GM12878 (cell line): ENCODE measurements around the gene NTF3. TPM values are rescaled to one million over a fixed set of nuclear protein-coding genes. Genes with fewer than 3 reads are reported as not detected.

Source experiments
- ATAC-seq: fragments of 200-7000 bp; cut with Tn5 transposase; 3 replicates; pipeline ENCODE4 v1.9.1; 2020; ENCODE audit warnings: mild to moderate bottlenecking, moderate library complexity
- BruUV-seq: library from RNA; stranded (reverse); fragments of 400-500 nt; replicated peaks from 2 replicates; lab custom pipeline; 2021; lab: Mats Ljungman, UMichigan
- CTCF ChIA-PET: fragments of 300-600 bp; sonication (Branson Sonifier 250); formaldehyde crosslinking; extraction: SDS; loops from one replicate; lab custom pipeline; 2021; ENCODE audit warnings: inconsistent platforms; lab: Yijun Ruan, JAX
- POLR2A ChIA-PET: fragments of 350-600 bp; formaldehyde crosslinking; extraction: SDS; loops from one replicate; lab custom pipeline; 2021; ENCODE audit warnings: inconsistent platforms; lab: Charles Lee
- RAD21 ChIA-PET: fragments of 300-600 bp; sonication (Branson Sonifier 250); formaldehyde crosslinking; loops from one replicate; lab custom pipeline; 2023; ENCODE audit warnings: antibody characterized with exemption; ENCODE audit not compliant: unreplicated experiment; lab: Charles Lee
- SMC1A ChIA-PET: fragments of 300-600 bp; sonication (Branson Sonifier 250); formaldehyde crosslinking; loops from one replicate; lab custom pipeline; 2023; ENCODE audit not compliant: unreplicated experiment, uncharacterized antibody; lab: Charles Lee
- DNase-seq: peaks from one replicate; pipeline ENCODE4 v3.0.0-alpha.2; 2011; ENCODE audit warnings: low read depth, low spot score
- FAIRE-seq: peaks from 3 replicates; lab custom pipeline; 2011; peaks lifted over from hg19 to GRCh38; lab: Jason Lieb, UNC
- H2AFZ ChIP-seq: 2 replicates; pipeline ENCODE4 v1.6.0; 2011; ENCODE audit warnings: low read depth, low read length, control low read depth; ENCODE audit not compliant: control insufficient read depth
- H3K27ac ChIP-seq: 2 replicates; pipeline ENCODE4 v1.5.1; 2011; ENCODE audit warnings: control low read depth; ENCODE audit not compliant: control insufficient read depth, insufficient read depth
- H3K27me3 ChIP-seq, 2 experiments: replicated peaks in 1 of 2; 2 replicates each; pipeline versions ENCODE4 v1.6.0 to v1.6.1; 2011; ENCODE audit warnings: low read length in 1 of 2; ENCODE audit not compliant: control insufficient read depth in 2 of 2, insufficient read depth in 2 of 2
- H3K36me3 ChIP-seq, 2 experiments: 2 replicates each; pipeline ENCODE4 v1.5.1; 2011; ENCODE audit warnings: low read length in 1 of 2; ENCODE audit not compliant: control insufficient read depth in 2 of 2, insufficient read depth in 2 of 2
- H3K4me1 ChIP-seq: 2 replicates; pipeline ENCODE4 v1.6.1; 2011; ENCODE audit warnings: mild to moderate bottlenecking, low read length, moderate library complexity, mixed read lengths; ENCODE audit not compliant: control insufficient read depth, insufficient read depth
- H3K4me2 ChIP-seq: 2 replicates; pipeline ENCODE4 v1.6.0; 2011; ENCODE audit warnings: control low read depth; ENCODE audit not compliant: control insufficient read depth, insufficient read depth
- H3K4me3 ChIP-seq: fragments of 200-600 bp; sonication (generic); 2 replicates; pipeline ENCODE4 v1.5.1; 2016
- H3K79me2 ChIP-seq: 2 replicates; pipeline ENCODE4 v1.6.0; 2011; ENCODE audit warnings: low read length; ENCODE audit not compliant: control insufficient read depth, insufficient read depth
- H3K9ac ChIP-seq: 2 replicates; pipeline ENCODE4 v1.8.0; 2011; ENCODE audit warnings: low read length, control low read depth, mixed read lengths; ENCODE audit not compliant: control insufficient read depth, insufficient read depth
- H3K9me3 ChIP-seq: replicated peaks from 3 replicates; pipeline ENCODE4 v1.5.1; 2011; ENCODE audit warnings: mild to moderate bottlenecking, low read length; ENCODE audit not compliant: control insufficient read depth, insufficient read depth
- H4K20me1 ChIP-seq: 2 replicates; pipeline ENCODE4 v1.6.0; 2011; ENCODE audit not compliant: control insufficient read depth, insufficient read depth
- ELK1 ChIP-seq: IDR thresholded peaks from 2 replicates; pipeline ENCODE4 v1.6.1; 2012; ENCODE audit warnings: low read depth, low read length, improper control_type of control experiment
- HDAC6 ChIP-seq: fragments of 200-600 bp; sonication (generic); IDR thresholded peaks from one replicate; pipeline ENCODE4 v1.8.0; 2017; ENCODE audit warnings: antibody characterized with exemption; ENCODE audit not compliant: unreplicated experiment
- IRF5 ChIP-seq: fragments of 450-650 bp; IDR thresholded peaks from 2 replicates; pipeline ENCODE4 v1.6.1; 2017; ENCODE audit warnings: borderline replicate concordance
- NRF1 ChIP-seq: conservative IDR thresholded peaks from 2 replicates; pipeline ENCODE4 v1.6.1; 2011; ENCODE audit warnings: mild to moderate bottlenecking, low read depth, low read length, improper control_type of control experiment
- ZNF217 ChIP-seq: fragments of 450-650 bp; IDR thresholded peaks from 2 replicates; pipeline ENCODE4 v1.6.1; 2017; ENCODE audit warnings: antibody characterized with exemption, mild to moderate bottlenecking
- WGBS: methylation state at CpG from one replicate; pipeline ENCODE4 v1.1.6; 2016; ENCODE audit warnings: low lambda C conversion rate; ENCODE audit not compliant: insufficient replicate concordance, insufficient coverage; ENCODE audit errors: missing lambda C conversion rate; 5-methylcytosine and 5-hydroxymethylcytosine counted together
- in situ Hi-C: fragments of 300-500 bp; cut with MboI; formaldehyde crosslinking; loops from 9 replicates; pipeline ENCODE4 v1.14.3; 2018; ENCODE audit warnings: mixed read lengths
- intact Hi-C: fragments of 100-400 bp; cut with micrococcal nuclease; formaldehyde crosslinking; loops from one replicate; pipeline ENCODE4 v1.14.2; 2022; ENCODE audit not compliant: unreplicated experiment
- polyA plus RNA-seq, 11 experiments: library from polyadenylated mRNA; depleted of rRNA in 4 of 11; unstranded in 6 of 11; stranded (reverse) in 5 of 11; fragments of >200 nt; fragmentation: Nextera tagmentation in 4 of 11; fragmentation: Illumina TruSeq in 1 of 11; extraction: Ambion mirVana in 4 of 11; extraction: Trizol in 1 of 11; gene quantifications; 1 replicate in 1 of 11; 2 replicates in 10 of 11; pipeline versions ENCODE4 v1.2.1 to v1.2.3, GENCODE V29; 2011 to 2016; ENCODE audit warnings: inconsistent platforms in 2 of 11, missing spikeins in 2 of 11, low read depth in 1 of 11
- total RNA-seq, 4 experiments: library from RNA; depleted of rRNA in 3 of 4; stranded (reverse); fragments of >200 nt in 3 of 4; fragmentation: Illumina TruSeq in 1 of 4; extraction: Trizol in 1 of 4; gene quantifications; 2 replicates each; pipeline versions ENCODE4 v1.2.1 to v1.2.3, GENCODE V29; 2013 to 2021
- TF ChIP-seq, protein P1 (sequence below): IDR thresholded peaks from 2 replicates; pipeline ENCODE4 v1.6.1; 2011; ENCODE audit warnings: low read depth, mild to moderate bottlenecking, low read length, moderate library complexity, borderline replicate concordance; ENCODE audit errors: extremely low read depth

The NTF3 gene
- total and polyA plus RNA-seq, 10 of the 15 experiments (the other 5 are each of a cell fraction or from before 2014, with no cell fraction given) = 0.07 TPM; not detected in 9

GRCh38 chr12:5433081-5433844 is 1.4 kb downstream of the NTF3 start (continued):
- TF ChIP-seq NRF1 = no peak

- no peaks in the 10 kb centered on the region for H3K36me3 ChIP-seq
- no peak overlapping the region for H3K9ac ChIP-seq
- no peak overlapping the region for H3K4me3 ChIP-seq
- no peaks in the 10 kb centered on the region for H3K4me1 ChIP-seq
- in situ Hi-C loops (no loop called here), intact Hi-C loops (no loop called here)
- DNase-seq (no peak), ATAC-seq (no peak), FAIRE-seq (no peak)
- H3K27ac ChIP-seq = no peak overlapping the region
- no TSS peak for BruUV-seq
- no peaks in the 10 kb centered on the region for H4K20me1 ChIP-seq
- peaks cover 4 to 12% of the 10 kb centered on the region in 2 experiments for H3K27me3 ChIP-seq
- no peaks in the 10 kb centered on the region for H3K9me3 ChIP-seq
- no peak overlapping the region for H3K4me2 ChIP-seq
- RAD21 ChIA-PET = no interaction called here
- POLR2A ChIA-PET = no interaction called here
- CTCF ChIA-PET = no interaction called here
- SMC1A ChIA-PET = no interaction called here
- H2AFZ ChIP-seq = no peak overlapping the region
- H3K79me2 ChIP-seq = no peaks in the 10 kb centered on the region
- 34% methylated on average over 15 of the region's 15 CpGs for WGBS
- TF ChIP-seq IRF5 (no peak), HDAC6 (no peak), ELK1 (no peak), ZNF217 (no peak)
- TF ChIP-seq, protein P1, sequence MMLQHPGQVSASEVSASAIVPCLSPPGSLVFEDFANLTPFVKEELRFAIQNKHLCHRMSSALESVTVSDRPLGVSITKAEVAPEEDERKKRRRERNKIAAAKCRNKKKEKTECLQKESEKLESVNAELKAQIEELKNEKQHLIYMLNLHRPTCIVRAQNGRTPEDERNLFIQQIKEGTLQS = no peak
These were observed 2.1 kb downstream of the NTF3 start for GRCh38 chr12:5433845-5434646.
